Measurements from ENCODE around the gene NEURL3. TPM values are rescaled to one million over a fixed set of nuclear protein-coding genes. Genes with fewer than 3 reads are reported as not detected.
A peak's percentile ranks its signal among the peaks of the same experiment; 100 is the strongest.

Gene NEURL3
- total and polyA plus RNA-seq, 2 donors (not counting 1 experiment from before 2014, with no cell fraction given), result not detected

DNA sequence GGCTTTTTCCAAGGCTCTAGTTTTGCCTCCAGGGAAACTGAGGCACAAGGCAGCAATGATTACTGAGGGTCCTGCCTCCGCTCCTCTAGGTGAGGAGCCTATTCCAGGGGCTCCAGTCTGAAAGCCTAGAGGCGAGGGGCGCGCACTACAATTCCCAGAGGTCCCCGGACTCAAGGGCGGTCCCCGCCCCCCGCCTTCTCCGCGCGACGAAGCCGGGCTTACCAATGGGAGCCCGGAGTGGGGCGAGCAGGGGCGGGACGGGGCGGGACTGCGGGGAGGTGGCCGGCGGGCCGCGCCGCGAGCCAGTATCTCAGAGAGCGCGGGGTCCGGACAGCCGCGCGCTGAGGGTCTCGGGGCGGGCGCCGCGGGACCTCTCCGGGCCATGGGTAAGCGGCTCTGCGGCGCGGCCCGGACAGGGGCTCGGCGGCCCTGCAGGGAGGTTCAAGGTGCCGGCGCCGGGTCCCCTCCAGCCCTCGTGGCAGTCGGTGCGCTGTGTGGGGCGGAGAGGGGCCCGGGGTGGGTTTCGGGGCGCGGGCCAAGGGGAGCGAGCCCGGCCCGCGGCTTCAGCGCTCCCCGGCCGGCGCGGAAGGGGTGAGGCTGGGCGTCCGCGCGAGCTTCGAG, 31.4 kb upstream of the NEURL3 start, which contains the start of gene ARID5A:
Gene ARID5A, plus strand, starts transcription at position 308 of the 621 bp plus-strand sequence. Its CDS starts 75 bp downstream, at position 383.
- TF ChIP-seq EZH2 (IDR thresholded peaks at IDR 0.05; ENCODE audit: low read length, missing control alignments), result no peak
- TF ChIP-seq, protein P1, sequence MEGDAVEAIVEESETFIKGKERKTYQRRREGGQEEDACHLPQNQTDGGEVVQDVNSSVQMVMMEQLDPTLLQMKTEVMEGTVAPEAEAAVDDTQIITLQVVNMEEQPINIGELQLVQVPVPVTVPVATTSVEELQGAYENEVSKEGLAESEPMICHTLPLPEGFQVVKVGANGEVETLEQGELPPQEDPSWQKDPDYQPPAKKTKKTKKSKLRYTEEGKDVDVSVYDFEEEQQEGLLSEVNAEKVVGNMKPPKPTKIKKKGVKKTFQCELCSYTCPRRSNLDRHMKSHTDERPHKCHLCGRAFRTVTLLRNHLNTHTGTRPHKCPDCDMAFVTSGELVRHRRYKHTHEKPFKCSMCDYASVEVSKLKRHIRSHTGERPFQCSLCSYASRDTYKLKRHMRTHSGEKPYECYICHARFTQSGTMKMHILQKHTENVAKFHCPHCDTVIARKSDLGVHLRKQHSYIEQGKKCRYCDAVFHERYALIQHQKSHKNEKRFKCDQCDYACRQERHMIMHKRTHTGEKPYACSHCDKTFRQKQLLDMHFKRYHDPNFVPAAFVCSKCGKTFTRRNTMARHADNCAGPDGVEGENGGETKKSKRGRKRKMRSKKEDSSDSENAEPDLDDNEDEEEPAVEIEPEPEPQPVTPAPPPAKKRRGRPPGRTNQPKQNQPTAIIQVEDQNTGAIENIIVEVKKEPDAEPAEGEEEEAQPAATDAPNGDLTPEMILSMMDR (conservative IDR thresholded peaks at IDR 0.05 in 1 of 2, IDR thresholded peaks at IDR 0.05 in 1 of 2; ENCODE audit: low read depth in 1 of 2, low read length in 2 of 2), result peak; percentile 34 to 38
- H3K79me2 ChIP-seq (ENCODE audit: control insufficient read depth, insufficient read depth, low read length), result peaks cover 5% of the 10 kb centered on the region
- peaks cover 31% of the 10 kb centered on the region for H3K4me1 ChIP-seq (ENCODE audit: control insufficient read depth, extremely low read depth, insufficient read depth, low read length)

DNA sequence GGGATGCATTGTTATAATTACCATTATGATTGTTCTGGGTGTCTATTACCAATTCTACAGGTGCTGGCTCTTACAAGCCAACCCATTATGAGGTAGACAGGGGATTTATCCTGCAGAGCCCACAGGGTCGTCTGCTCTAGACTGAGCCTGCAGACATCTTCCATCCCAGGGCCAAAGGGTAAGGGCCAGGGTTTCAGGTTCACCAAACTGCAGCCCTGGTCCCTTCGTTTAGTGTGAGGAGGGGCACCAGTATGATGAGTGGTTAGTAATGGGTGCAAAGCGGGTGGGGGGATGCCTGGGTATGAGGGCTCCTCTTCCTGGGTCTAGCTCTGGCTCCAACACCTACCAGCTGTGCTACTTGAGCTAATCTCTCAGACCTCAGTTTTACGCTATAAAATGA, 30.2 kb upstream of the NEURL3 start:
- Histone ChIP-seq H3K9me3 (ENCODE audit: control insufficient read depth, insufficient read depth, low read depth, low read length) (no peaks in the 10 kb centered on the region), H3K27me3 (ENCODE audit: control insufficient read depth, insufficient read depth, low read length) (no peaks in the 10 kb centered on the region), H3K27ac (ENCODE audit: insufficient read depth, low read length) (no peak overlapping the region), H3K4me2 (ENCODE audit: extremely low read depth, insufficient read depth, low read length) (no peak overlapping the region), H3K79me2 (ENCODE audit: control insufficient read depth, insufficient read depth, low read length) (peaks cover 5% of the 10 kb centered on the region), H4K20me1 (ENCODE audit: control insufficient read depth, extremely low read depth, insufficient read depth, low read length) (peaks cover 2% of the 10 kb centered on the region), H3K9ac (ENCODE audit: insufficient read depth, low read length) (no peak overlapping the region), H3K36me3 (ENCODE audit: control insufficient read depth, insufficient read depth, low read length) (no peaks in the 10 kb centered on the region), H3K4me1 (ENCODE audit: control insufficient read depth, extremely low read depth, insufficient read depth, low read length) (peaks cover 38% of the 10 kb centered on the region), H2AFZ (ENCODE audit: low read length) (no peak overlapping the region), H3K4me3 (replicated peaks in 1 of 4; ENCODE audit: control extremely low read depth in 1 of 4, insufficient read depth in 1 of 4, low read depth in 3 of 4, low read length in 4 of 4) (no peak overlapping the region)
- DNase-seq (ENCODE audit: low read depth in 2 of 2), result no peak
- TF ChIP-seq, protein P1 (conservative IDR thresholded peaks at IDR 0.05 in 1 of 2, IDR thresholded peaks at IDR 0.05 in 1 of 2; ENCODE audit: low read depth in 1 of 2, low read length in 2 of 2), result no peak
- no peak for TF ChIP-seq EZH2 (IDR thresholded peaks at IDR 0.05; ENCODE audit: low read length, missing control alignments)

More for the DNA sequence above, 31.4 kb upstream of the NEURL3 start, which contains the start of gene ARID5A:
- Histone ChIP-seq H3K27ac (ENCODE audit: insufficient read depth, low read length) (peak within 1 kb of the TSS; percentile 36), H3K9ac (ENCODE audit: insufficient read depth, low read length) (peak within 1 kb of the TSS; percentile 77), H3K4me2 (ENCODE audit: extremely low read depth, insufficient read depth, low read length) (peak within 1 kb of the TSS; percentile 89), H3K36me3 (ENCODE audit: control insufficient read depth, insufficient read depth, low read length) (no peaks in the 10 kb centered on the region), H4K20me1 (ENCODE audit: control insufficient read depth, extremely low read depth, insufficient read depth, low read length) (peaks cover 2% of the 10 kb centered on the region), H3K4me3 (replicated peaks in 1 of 4; ENCODE audit: control extremely low read depth in 1 of 4, insufficient read depth in 1 of 4, low read depth in 3 of 4, low read length in 4 of 4) (peak within 1 kb of the TSS; percentile 45 to 85 (median 62)), H3K27me3 (ENCODE audit: control insufficient read depth, insufficient read depth, low read length) (no peaks in the 10 kb centered on the region), H3K9me3 (ENCODE audit: control insufficient read depth, insufficient read depth, low read depth, low read length) (no peaks in the 10 kb centered on the region), H2AFZ (ENCODE audit: low read length) (no peak within 1 kb of the TSS)
- DNase-seq (ENCODE audit: low read depth in 2 of 2), result peak; percentile 83 to 90

DNA sequence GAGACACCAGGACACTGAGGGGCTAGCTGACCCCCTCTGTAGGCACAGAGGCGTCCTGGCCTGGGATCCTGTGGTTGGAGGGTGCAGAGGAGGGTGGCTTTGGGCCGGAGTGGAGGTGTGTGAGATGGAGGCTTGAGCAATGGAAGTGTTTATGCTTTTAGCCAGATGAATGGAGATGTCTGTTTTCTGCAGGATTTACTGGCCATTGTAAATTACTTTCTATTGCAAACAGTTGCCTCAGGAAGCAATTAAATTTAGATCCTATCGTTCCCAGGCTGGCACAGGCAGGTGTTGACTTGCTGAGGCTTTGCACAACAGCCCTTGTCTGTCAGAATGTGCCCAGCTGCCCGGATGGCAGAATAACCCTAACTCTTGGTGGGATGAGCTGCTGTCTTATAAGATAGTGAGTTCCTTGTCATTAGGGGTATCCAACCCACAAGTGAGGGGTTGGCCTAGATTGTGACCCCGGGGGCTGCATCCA, 29.6 kb upstream of the NEURL3 start:
- Histone ChIP-seq H3K4me3 (replicated peaks in 1 of 4; ENCODE audit: control extremely low read depth in 1 of 4, insufficient read depth in 1 of 4, low read depth in 3 of 4, low read length in 4 of 4) (no peak overlapping the region), H3K9me3 (ENCODE audit: control insufficient read depth, insufficient read depth, low read depth, low read length) (no peaks in the 10 kb centered on the region), H3K27ac (ENCODE audit: insufficient read depth, low read length) (no peak overlapping the region), H3K4me2 (ENCODE audit: extremely low read depth, insufficient read depth, low read length) (no peak overlapping the region), H3K4me1 (ENCODE audit: control insufficient read depth, extremely low read depth, insufficient read depth, low read length) (peaks cover 34% of the 10 kb centered on the region), H3K27me3 (ENCODE audit: control insufficient read depth, insufficient read depth, low read length) (no peaks in the 10 kb centered on the region), H3K79me2 (ENCODE audit: control insufficient read depth, insufficient read depth, low read length) (peaks cover 5% of the 10 kb centered on the region), H3K36me3 (ENCODE audit: control insufficient read depth, insufficient read depth, low read length) (no peaks in the 10 kb centered on the region), H4K20me1 (ENCODE audit: control insufficient read depth, extremely low read depth, insufficient read depth, low read length) (no peaks in the 10 kb centered on the region), H3K9ac (ENCODE audit: insufficient read depth, low read length) (no peak overlapping the region), H2AFZ (ENCODE audit: low read length) (no peak overlapping the region)
- TF ChIP-seq EZH2 (IDR thresholded peaks at IDR 0.05; ENCODE audit: low read length, missing control alignments), result no peak
- TF ChIP-seq, protein P1 (conservative IDR thresholded peaks at IDR 0.05 in 1 of 2, IDR thresholded peaks at IDR 0.05 in 1 of 2; ENCODE audit: low read depth in 1 of 2, low read length in 2 of 2), result no peak
- DNase-seq (ENCODE audit: low read depth in 2 of 2), result no peak
